ENCODE data around the gene PIF1. TPM values are rescaled to one million over a fixed set of nuclear protein-coding genes. Genes with fewer than 3 reads are reported as not detected.

The PIF1 gene
- total and polyA plus RNA-seq, 2 of the 4 experiments (the other 2 are of a cell fraction), result 3.9 to 19.9 TPM

DNA sequence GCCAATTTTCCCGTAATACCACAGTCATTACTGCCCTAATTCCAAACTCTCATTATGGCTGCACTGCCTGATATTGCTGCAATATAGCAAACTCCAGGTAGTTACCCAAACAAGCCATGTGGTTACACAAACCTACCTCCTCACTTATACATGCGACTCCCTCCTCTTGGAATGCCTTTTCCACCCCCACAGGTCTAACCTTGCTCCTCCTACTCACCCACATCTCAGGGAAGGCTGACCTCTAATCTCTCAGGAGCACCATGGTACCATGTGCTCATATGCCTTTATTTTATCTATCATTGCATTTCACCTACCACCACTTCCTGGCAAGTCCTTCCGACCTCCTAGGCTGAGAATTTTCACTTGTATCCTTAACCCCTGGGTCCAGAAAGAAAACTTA, 53.0 kb downstream of the PIF1 start:
- Histone ChIP-seq H2BK20ac (ENCODE audit: low read depth, low read length) (no peak overlapping the region), H3K36me3 (ENCODE audit: control insufficient read depth, insufficient read depth, low read length) (no peaks in the 10 kb centered on the region), H3K23ac (ENCODE audit: low read depth, low read length) (no peak overlapping the region), H4K91ac (ENCODE audit: insufficient read depth, low read depth, low read length) (no peak overlapping the region), H3K9me1 (ENCODE audit: insufficient read depth, low read length) (peaks cover 3% of the 10 kb centered on the region), H3K27me3 (ENCODE audit: control insufficient read depth, insufficient read depth, low read length) (peaks cover 10% of the 10 kb centered on the region), H2AFZ (replicated peaks; ENCODE audit: low read length, poor library complexity) (no peak overlapping the region), H2BK15ac (ENCODE audit: low read depth, low read length) (no peak overlapping the region), H3K4me3 (ENCODE audit: insufficient read depth, low read depth, low read length) (no peak overlapping the region), H3K4me2 (ENCODE audit: low read depth, low read length) (no peak overlapping the region), H2AK5ac (ENCODE audit: low read depth, low read length) (no peak overlapping the region), H3K79me1 (ENCODE audit: low read depth in 1 of 2, low read length in 2 of 2) (peaks cover 0 to 10% of the 10 kb centered on the region in 2 experiments; a peak in 1 of 4 replicates), H3K27ac (ENCODE audit: insufficient read depth, low read length) (no peak overlapping the region), H4K5ac (ENCODE audit: low read depth, low read length) (no peak overlapping the region), H3K56ac (ENCODE audit: extremely low read depth, insufficient read depth, low read length) (no peak overlapping the region), H2BK5ac (ENCODE audit: low read depth, low read length, poor library complexity, severe bottlenecking) (no peak overlapping the region), H3K4ac (ENCODE audit: low read depth, low read length) (no peak overlapping the region), H4K8ac (ENCODE audit: low read depth in 2 of 2, low read length in 2 of 2) (no peak overlapping the region), H3K4me1 (ENCODE audit: control insufficient read depth, insufficient read depth, low read length) (no peaks in the 10 kb centered on the region; the same call in 1 of the 2 replicates), H3K9me3 (ENCODE audit: control insufficient read depth, insufficient read depth, low read length) (no peaks in the 10 kb centered on the region), H3K14ac (replicated peaks; ENCODE audit: low read depth, low read length) (no peak overlapping the region), H4K20me1 (ENCODE audit: insufficient read depth, low read length) (no peaks in the 10 kb centered on the region), H2BK120ac (ENCODE audit: low read depth, low read length) (no peak overlapping the region), H3K9ac (ENCODE audit: low read depth, low read length) (no peak overlapping the region), H2AK9ac (replicated peaks; ENCODE audit: low read depth, low read length, poor library complexity) (no peak overlapping the region), H3K18ac (ENCODE audit: low read depth, low read length) (no peak overlapping the region)
- no TSS peak for BruUV-seq (replicated peaks)
- dilution Hi-C loops (cut with HindIII; ENCODE audit: low sequenced_read_pairs, unreplicated experiment), result no loop called here
- DNase-seq (no peak), ATAC-seq (ENCODE audit: low read depth) (no peak)
- WGBS, 2 experiments (ENCODE audit: extremely low coverage in 2 of 2, insufficient read length in 1 of 2), result 50% methylated on average over 2 of the region's 3 CpGs; no CpG with 5 or more reads in 1 of the 2 experiments
- in situ Hi-C loops (cut with MboI; ENCODE audit: low sequenced_read_pairs), result no loop called here
- CTCF ChIA-PET, result no interaction called here
- intact Hi-C loops (cut with micrococcal nuclease), result no loop called here
- POLR2A ChIA-PET (ENCODE audit: unreplicated experiment), result no interaction called here
- no peak for TF ChIP-seq RCOR1 (IDR thresholded peaks at IDR 0.05; ENCODE audit: insufficient replicate concordance, low read length)
- no peak for TF ChIP-seq MAFK (IDR thresholded peaks at IDR 0.05; ENCODE audit: low read depth, low read length)
- TF ChIP-seq SMC3 (IDR thresholded peaks at IDR 0.05; ENCODE audit: low read depth, low read length), result no peak
- no peak for TF ChIP-seq POLR2A (IDR thresholded peaks at IDR 0.05; ENCODE audit: low read depth, low read length)
- TF ChIP-seq CTCF (conservative IDR thresholded peaks at IDR 0.05; ENCODE audit: low read depth, low read length), result no peak

Measured in IMR-90 (cell line).